ENCODE results near the gene FMO1.
"Not testable (repeated sequence)": the region's sequence is repeated elsewhere in the genome, so short reads cannot be mapped to it uniquely, and the experiment has no call there.

The FMO1 gene

DNA sequence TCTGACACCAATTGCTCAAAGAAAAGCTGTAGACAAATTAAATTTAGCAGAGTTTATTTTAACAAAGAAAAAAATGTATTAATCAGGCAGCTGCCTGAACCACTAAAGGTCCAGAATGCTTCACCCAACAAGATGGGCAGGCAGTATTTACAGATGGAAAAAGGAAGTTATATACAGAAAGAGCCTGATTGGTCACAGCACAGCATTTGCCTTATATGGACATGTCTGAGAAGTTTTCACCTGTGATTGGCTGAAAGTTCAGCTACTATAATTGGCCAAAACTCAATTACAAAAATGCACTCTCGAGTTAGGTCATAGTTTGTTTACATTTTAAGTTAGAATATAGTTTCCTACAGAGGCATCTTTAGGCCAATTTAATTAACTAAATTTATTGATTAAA lies 15.1 kb upstream of the FMO1 start:
- DNase-seq (ENCODE audit: low spot score): no peak

DNA sequence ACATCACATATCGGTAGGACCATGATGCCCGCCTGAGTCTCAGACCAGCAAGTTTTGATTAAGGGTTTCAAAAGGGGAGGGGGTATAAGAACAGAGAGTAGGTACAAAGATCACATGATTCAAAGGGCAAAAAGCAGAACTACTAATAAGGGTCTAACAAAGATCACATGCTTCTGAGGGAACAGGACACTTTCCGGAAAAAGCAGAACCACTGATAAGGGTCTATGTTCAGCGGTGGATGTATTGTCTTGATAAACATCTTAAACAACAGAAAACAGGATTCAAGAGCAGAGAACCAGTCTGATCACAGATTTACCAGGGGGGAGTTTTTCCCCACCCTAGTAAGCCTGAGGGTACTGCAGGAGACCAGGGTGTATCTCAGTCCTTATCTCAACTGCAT lies 12.1 kb upstream of the FMO1 start:
- not testable (repeated sequence) for DNase-seq (ENCODE audit: low spot score)

DNA sequence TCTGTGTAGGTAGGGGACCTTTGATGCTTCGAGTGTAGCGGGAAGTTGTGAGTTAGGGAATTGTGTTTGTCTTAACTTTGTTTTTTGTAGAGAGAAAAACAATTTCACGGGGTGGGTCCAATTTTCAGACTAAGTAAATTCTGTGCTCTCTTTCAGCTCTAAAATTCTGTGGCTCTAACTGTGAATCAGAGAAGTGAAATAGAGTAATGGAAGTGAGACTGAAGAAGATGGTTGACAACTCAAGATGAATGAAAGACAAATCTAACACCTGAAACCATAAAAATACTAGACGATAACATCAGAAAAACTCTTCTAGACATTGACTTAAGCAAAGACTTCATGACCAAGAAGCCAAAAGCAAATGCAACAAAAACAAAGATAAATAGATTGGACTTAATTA lies 4.4 kb upstream of the FMO1 start:
- DNase-seq (ENCODE audit: low spot score): no peak

DNA sequence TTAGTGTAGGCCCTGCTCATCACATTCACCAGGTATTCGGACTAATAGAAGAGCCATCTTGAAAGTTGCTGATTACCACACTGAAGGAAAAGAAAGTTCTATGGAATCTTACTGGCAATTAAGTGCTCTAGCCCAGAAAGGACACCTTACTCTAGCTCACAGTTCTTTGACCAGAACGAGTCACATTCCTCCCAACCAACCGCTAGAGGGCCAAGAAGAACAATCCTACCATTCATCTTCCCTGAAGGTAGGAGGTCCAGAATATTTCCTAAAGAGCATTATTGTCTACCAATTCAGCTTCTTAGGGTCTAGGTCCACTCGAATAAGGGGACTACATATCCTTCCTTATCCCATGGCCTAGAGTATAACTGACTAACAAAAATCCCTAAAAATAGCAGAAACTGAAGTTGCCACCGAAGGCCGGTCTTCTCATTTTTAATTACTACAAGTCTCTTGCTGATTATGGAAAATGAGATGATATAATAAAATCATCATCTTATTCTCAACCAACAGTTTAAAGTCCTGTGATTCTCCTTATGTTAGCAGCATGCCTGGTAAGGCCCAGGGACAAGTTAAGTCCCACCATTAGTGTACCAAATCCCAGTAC lies 2.7 kb upstream of the FMO1 start:
- DNase-seq (ENCODE audit: low spot score): peak; percentile 57

DNA sequence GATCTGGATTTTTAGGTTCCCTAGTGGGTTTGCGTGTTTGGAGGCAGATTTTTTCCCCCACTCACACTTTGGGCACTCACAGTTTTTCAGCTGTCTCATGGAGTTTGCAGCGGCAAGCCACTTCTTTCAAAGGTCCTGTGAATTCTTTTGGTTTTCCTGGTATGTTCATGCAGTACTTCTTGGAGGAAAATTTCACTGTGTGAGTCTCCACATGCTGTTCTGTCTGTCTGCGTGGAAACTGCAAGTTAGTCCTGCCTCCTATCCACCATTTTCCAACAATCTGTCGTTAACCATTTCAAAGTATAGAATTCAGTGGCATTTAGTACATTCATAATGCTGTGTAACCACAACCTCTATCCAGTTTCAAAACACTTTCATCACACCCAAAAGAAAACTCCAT lies 793 bp upstream of the FMO1 start:
- DNase-seq (ENCODE audit: low spot score): no peak

DNA sequence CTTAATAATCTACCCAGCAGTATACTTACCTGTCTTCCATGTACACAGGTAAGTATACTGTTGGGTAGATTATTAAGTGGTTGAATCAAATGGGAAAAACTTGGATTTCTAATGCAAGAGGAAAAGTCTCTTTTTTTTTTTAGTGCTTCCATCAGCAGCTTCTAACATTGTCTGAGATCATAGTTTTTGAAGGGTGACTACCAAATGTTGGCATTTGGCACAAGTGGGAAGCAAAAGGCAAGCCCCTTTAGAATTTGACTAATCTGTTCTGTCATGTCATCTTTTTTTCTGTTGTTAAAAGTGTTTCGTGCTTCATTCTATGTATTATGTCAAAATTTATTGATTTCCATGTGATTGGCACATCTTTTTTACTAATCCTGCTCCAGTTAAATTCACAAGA lies 547 bp downstream of the FMO1 start:
- DNase-seq (ENCODE audit: low spot score): no peak

DNA sequence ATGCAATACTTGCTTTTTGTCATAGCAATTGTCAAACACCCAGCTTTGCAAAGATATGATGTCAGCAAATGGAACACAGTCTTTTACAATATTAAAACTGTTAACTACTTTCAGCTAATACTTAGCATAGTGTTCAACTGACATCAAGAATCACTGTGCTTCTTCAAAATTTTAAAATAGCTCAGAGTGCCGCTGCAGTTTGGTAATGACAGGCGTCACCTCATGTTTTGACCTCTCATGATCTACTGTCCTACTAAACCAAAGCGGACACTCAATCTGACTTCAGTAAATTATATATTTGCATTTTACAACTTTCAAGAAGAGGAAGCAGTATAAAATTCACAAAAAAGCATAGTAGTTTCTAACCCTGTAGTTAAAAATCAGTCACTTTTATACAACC lies 2.0 kb downstream of the FMO1 start:
- DNase-seq (ENCODE audit: low spot score): no peak

DNA sequence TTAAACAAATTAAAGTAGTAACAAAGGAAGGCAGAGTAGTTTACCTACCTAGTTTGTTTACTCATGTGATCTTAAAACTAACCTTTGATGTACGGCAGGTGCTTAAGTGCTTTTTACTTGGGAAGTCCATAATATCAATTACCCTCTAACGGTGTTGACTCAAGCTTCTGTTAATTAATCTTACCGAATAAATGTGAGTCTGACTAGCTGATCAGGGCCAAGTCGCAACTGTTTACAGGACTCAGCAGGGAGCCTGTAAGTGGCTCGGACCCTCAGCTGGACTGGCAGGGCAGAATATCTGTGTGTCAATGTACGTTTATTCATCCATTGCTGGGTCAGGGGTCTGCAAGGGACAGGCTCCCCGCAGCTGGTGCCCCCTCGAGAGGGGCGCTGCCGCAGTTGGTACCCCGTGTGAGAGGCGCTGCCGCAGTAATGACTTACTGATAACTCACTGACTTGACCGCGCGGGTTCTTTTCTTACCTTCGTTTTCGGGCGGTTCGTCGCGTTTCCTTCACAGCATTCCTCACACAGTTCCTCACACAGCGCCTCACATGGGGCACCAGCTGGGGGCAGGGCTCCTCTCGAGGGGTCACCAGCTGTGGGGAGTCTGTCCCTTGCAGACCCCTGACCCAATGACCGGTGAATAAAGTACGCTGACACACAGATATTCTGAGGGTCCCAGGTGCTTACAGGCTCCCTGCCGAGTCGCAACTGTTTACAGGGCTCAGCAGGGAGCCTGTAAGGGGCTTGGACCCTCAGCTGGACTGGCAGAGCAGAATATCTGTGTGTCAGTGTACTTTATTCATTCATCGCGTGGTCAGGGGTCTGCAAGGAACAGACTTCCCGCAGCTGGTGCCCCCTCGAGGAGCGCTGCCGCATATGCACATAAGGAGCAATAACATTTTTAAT lies 3.0 kb downstream of the FMO1 start:
- peak; percentile 83 for DNase-seq (ENCODE audit: low spot score)

DNA sequence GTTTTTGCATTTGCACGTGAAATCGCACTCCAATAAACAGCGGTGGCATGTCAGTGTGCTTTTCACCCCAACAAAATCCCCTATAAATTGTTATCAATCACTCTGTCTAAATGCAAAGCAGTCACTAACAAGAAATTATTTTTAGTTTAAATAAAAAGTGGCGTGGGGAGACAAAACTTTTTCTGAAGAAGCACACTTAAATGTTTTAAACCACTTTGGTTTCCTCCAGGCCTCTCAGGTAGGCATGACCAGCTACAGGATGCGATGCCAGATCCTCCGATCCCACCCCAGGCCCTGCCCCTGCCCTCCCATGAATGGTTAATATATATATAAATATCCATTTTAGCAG lies 3.6 kb downstream of the FMO1 start:
- DNase-seq (ENCODE audit: low spot score): no peak

DNA sequence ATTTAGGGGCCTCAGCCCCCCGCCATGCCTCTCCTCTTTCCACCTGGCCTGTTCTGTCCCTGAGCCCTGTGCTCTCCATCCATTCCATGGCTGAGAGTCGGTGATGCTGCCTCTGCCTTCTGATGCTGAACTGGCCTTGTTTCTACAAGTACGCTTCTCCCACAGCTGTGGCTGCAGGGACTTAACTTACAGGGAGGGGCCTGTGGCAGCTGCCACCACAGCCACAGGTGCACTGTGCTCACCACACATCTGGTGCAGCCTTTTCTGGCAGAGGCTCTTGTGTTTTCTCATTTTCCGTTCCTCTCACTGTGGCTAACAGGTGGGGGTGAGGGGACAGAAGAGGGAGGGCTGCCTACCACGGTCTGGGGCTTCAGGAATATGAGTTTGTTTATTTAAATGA lies 4.2 kb downstream of the FMO1 start:
- DNase-seq (ENCODE audit: low spot score): no peak

DNA sequence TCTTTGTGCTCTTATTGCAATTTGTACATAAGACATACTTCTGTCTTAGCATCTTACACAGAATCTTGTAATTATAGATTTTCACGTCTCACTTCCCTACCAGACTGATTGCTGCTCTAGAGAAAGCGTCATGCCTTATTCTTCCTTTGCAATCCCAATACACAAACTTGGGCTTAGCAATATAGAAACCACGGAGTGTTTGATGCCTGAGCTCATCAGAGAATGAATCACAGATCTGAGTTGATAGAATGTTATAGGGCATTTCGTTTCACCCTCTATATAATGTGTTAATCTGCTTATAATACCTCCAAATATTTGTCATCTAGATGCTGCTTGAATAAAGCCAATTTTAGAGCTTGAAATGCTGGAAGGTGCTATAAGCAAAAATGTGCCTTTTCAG lies 6.6 kb downstream of the FMO1 start:
- DNase-seq (ENCODE audit: low spot score): no peak

DNA sequence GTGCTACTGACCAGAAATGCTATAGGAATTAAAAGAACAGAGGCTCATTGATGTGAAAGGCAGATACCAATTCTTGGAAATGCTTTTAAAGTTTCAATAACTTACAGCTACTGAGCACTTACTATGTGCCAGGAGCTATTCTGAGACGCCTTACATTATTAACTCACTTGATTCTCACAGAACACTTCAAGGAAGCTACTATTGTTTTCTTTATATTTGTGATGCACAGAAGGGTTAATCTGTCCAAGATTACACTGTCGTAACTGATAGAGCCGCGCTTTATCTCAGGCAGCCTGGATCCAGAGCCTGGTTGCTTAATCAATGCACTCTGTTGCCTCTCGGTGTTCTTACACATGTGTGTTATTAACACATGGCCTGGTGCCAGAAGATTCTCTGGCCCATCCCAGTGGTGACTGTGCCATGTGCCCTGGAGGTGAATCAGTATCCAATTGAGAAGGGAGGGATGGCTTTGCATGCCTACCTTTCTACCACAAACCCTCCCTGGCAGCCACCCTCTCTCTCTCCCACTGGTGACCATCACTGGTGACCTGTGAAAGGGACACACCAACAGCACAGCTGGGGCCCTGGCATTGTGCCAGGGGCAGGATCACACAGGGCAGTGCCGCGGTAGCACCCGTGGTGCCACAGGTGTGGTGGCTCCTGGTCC lies 8.8 kb downstream of the FMO1 start:
- no peak for DNase-seq (ENCODE audit: low spot score)

DNA sequence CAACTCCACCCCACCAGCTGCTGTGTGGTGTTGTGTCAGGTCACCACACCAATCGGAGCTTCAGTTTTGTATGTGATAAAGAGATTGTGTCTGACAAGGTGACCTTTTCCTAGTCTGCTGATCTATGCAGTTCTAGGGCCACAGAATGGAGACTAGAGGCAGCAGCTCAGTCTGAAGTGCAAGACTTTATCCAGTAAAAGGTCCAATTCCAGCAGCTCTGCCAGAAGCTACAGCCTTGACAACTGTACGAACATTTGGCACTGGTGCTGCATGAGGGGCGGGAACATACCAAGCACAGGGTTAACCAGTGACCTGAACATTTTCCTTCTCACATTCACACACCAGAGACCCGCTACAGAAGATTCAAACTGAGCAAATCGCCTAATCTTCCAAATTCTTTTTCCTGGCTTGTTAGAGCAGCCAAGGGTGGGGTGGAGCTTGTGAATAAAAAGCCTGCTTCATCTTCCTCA lies 9.3 kb downstream of the FMO1 start:
- no peak for DNase-seq (ENCODE audit: low spot score)

DNA sequence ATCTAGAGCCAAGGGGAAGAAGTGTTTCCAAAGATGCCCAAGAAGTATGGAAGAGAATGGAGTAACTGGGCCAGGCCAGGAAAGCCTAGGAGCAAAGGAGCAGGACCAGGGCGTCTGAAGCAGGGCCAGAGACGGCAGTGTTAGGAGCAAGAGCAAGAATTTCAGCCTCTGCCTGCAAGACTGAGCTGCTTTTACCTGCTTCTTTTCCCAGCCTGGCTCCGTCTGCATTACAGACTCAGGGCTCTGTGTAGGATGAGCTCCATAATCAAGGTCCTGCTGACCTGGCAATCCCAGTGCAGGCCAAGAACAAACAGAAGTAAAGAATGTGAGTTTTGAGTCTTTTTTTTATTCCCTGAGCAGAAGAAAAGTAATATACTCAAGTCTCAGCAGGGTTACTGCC lies 10.1 kb downstream of the FMO1 start:
- no peak for DNase-seq (ENCODE audit: low spot score)

DNA sequence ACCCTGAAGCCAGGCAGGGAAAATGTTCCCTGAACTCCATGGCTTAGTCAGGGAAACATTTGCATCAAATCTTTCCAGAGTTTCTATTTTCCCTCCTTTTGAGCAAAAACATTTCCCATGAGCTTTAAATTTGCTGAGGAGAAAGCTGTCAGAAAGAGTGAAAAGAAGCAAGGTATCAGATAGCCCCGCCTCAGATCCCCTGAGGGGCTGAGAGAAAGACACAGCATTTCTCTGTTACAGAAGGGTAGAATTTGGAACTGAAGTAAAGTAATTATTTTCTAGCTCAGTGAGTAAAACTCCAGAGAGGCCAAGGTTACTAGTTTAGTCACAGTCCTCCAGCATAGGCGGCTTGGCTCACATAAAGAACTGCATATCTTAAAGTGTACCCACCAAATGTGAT lies 10.6 kb downstream of the FMO1 start:
- no peak for DNase-seq (ENCODE audit: low spot score)

DNA sequence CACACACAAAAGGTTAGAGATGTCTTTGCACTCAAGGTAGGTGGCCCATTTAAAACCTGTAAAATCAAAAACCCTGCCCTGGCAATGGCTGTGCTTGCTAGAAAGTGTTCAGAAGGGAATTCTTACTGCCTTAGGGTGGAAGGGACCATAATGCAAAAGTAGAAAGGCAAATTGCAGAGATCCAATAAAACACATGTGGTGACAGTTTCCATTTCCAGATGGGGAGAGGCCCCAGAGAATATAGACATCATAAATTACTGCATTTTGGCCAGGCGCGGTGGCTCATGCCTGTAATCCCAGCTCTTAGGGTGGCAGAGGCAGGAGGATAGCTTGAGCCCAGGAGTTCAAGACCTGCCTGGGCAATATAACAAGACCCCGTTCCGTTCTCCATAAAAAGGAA lies 13.0 kb downstream of the FMO1 start:
- DNase-seq (ENCODE audit: low spot score): no peak

DNA sequence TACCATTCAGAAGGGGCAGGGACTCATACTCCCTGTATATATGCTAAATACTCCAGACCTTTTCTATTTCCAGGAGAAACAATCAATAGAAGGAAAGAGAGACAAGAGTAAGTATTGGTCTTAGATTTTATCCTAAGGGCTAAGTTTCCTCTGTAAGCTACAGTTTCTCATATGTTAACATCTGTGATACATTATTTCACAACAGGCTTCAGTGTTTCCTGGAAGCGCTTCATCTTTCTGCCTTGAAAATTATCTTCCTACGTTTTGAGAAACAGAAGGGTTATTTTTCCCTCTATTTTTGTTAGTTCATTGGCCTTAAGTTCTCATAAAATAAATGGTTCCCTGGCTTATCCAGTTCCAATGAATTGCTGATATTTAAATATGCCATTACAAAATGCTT lies 15.6 kb downstream of the FMO1 start:
- DNase-seq (ENCODE audit: low spot score): no peak

DNA sequence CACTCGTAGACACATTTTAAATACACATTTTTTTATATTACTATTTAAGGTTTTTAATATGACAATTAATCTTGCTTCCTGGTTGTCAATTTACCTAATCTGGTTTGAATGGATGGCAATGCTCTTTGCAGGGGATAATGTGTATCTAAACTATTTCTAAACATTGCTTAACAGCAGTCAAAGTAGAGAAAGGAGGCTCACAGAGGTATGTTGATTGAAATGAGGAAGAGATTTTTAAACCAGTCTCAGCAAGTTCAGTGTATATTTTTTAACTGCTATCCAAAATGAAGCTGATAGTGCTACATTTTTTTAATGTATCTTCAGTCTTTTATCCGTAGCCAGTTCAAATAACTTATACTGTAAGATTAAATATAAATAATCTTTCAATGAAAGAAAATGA lies 17.4 kb downstream of the FMO1 start:
- no peak for DNase-seq (ENCODE audit: low spot score)

DNA sequence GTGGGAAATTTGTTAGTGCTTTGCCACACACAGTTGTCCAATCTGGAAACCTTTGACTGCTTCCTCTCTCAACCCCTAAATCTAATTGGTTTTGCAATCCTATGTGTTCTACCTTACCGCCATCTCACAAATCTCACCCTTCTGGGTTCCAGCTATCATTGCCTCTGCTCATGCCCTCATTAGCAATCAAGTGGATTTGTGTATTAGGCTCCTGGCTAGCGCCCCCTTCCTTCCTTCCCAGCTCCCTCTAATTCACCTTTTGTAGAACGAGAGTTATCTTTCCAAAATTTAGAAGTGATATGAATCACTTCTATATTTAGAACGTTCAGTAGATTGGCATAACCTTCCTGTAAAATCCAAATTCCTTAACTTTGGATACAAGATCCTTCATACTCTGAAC lies 18.6 kb downstream of the FMO1 start:
- no peak for DNase-seq (ENCODE audit: low spot score)

DNA sequence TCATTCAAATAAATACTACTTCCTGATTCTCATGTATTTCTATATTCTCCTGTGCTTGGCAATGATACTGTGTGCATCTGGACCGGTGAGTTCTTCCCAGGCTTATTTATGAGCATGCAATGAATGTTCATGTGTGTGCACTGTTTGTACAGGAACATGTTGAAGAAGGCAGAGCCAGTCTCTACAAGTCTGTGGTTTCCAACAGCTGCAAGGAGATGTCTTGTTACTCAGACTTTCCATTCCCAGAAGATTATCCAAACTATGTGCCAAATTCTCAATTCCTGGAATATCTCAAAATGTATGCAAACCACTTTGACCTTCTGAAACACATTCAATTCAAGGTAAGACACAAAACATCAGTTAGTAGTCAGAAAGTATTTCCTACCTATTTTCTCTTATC lies 19.1 kb downstream of the FMO1 start:
- no peak for DNase-seq (ENCODE audit: low spot score)

DNA sequence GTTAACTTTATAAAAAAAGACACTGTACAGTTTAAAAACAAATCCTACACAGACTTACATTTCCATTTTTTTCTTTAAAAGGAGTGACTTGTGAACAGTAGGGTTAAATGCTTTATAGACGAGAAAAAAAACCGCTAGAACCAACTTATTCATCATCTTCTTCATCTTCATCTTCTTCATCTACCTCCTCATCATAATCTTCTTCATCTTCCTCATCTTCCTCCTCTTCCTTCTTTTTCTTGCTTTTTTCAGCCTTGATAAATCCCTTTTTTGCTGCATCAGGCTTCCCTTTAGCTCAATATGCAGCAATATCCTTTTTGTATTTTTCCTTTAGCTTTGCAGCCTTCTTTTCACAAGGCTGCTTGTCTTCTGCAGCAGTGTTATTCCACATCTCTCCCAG lies 22.5 kb downstream of the FMO1 start:
- no peak for DNase-seq (ENCODE audit: low spot score)

DNA sequence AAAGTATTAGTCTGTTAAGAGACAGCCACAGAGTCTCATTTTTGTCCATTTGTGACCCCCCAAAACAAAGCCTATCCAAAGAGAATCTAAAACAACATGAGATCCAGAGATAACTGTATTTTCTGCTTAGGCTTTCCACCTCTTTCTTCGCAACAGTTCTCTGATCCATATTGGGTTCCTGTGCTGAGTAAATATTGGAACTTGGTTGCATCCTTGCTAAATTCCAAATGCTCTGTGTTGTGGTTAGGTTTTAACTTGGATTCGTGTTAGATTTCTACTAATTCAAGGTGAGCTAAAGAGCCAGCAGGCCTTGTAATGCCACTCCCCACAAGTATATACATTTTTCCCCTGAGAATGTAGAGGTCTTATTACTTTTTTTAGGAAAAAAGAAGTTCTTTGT lies 29.2 kb downstream of the FMO1 start:
- no peak for DNase-seq (ENCODE audit: low spot score)

DNA sequence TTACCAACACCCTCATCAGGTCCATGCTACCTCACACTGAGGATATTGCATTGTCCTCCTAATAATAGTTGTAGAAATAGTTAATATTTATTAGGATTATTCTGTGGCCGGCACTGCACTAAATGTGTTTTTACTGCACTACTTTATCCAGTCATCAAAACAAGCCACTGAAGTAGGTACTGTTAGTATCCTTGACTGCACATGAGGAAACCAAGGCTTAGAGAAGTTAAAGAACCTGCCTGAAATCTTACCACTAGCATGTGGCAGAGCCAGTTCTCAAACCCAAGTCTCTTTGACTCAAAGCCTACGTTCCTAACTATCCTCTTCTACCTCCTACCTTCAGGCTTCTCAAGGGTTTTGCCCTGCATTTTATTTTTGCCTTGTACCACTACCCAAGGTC lies 30.9 kb downstream of the FMO1 start:
- no peak for DNase-seq (ENCODE audit: low spot score)

Measured in D341Med (cell line).